LNCAP (cell line): ENCODE results near the gene SCRT2.

Experiments used
- TF ChIP-seq, protein P1 (sequence below): fragments of 450-650 bp; IDR thresholded peaks from 2 replicates; pipeline ENCODE4 v1.5.1; 2017; ENCODE audit warnings: mild to moderate bottlenecking

Gene SCRT2

GRCh38 chr20:688809-689212 lies 13.2 kb upstream of the SCRT2 start:
- TF ChIP-seq, protein P1, sequence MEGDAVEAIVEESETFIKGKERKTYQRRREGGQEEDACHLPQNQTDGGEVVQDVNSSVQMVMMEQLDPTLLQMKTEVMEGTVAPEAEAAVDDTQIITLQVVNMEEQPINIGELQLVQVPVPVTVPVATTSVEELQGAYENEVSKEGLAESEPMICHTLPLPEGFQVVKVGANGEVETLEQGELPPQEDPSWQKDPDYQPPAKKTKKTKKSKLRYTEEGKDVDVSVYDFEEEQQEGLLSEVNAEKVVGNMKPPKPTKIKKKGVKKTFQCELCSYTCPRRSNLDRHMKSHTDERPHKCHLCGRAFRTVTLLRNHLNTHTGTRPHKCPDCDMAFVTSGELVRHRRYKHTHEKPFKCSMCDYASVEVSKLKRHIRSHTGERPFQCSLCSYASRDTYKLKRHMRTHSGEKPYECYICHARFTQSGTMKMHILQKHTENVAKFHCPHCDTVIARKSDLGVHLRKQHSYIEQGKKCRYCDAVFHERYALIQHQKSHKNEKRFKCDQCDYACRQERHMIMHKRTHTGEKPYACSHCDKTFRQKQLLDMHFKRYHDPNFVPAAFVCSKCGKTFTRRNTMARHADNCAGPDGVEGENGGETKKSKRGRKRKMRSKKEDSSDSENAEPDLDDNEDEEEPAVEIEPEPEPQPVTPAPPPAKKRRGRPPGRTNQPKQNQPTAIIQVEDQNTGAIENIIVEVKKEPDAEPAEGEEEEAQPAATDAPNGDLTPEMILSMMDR: no peak

DNA sequence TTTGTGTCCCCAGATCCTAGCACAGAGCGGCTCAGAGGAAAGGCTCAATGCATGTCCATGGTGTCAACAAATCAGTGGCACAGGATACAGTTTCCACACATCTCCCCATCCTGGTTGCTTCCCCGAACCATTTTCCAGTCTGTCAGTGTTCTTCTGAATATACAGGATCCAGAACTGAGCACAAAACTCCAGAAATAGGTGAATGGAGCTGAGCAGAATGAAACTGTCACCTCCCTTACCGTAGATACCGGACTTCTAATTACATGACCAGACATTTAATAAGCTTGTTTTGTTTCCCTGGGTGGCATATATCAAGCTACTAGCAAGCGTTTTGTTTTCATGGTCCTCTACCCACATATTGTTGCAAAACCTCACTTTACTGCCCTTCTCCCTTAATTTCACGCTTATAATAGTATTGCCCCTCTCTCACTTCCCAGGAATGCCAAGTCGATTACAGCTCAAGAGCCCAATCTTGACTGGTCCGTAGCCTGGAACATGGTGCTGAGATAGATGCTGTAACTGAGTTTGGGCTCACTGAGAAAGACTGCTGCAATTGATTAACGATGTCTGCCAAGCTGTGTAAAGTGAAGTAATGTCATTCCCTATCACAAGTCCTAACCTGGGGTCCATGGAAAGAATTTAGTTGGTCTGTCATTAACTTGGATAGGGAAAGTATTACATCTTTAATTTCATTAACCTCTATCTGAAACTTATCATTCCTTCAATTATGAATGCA lies 12.0 kb upstream of the SCRT2 start:
- TF ChIP-seq, protein P1: no peak

- TF ChIP-seq, protein P1: no peak
Measured at GRCh38 chr20:684676-685319, 9.2 kb upstream of the SCRT2 start.

GRCh38 chr20:682123-682522 lies 6.5 kb upstream of the SCRT2 start:
- TF ChIP-seq, protein P1: no peak

DNA sequence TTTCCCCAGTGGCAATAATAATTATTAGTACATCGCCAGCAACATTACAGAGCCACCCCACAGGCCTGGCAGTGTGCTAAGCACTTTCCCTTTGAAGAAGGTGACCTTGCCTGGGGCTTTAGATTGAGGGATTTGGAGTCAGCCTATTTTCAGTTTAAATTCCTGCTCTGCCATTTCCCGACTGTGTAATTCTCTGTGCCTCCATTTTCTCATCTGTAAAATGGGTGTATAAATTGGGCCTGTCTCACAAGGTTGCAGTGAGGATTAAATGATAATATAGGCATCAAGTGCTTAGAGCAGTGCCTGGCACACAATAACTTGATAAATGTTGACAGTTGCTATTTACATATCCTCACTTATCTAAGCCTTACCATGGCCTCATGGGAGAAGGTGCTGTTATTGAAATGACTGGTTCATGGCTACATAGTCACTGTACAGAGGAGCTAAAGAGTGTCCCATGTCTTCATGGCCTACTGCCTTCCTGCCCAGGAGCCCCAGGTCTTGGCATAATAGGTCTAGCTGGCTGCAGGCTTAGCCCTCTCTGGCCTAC lies 5.1 kb upstream of the SCRT2 start:
- TF ChIP-seq, protein P1: no peak

GRCh38 chr20:677957-678356 lies 2.4 kb upstream of the SCRT2 start:
- TF ChIP-seq, protein P1: no peak

- TF ChIP-seq, protein P1: no peak
Measured at GRCh38 chr20:676967-677366, 1.4 kb upstream of the SCRT2 start.
